Measurements from ENCODE around the gene LOXHD1. TPM values are rescaled to one million over a fixed set of nuclear protein-coding genes. Genes with fewer than 3 reads are reported as not detected.

The LOXHD1 gene
- total RNA-seq, 1 donor from 2014 or later = not detected

- Mint-ChIP-seq H3K36me3 (ENCODE audit: low read depth) (peaks cover 45% of the 10 kb centered on the region), H3K4me3 (no peak overlapping the region), H3K9me3 (no peaks in the 10 kb centered on the region), H3K27me3 (ENCODE audit: low read depth) (no peaks in the 10 kb centered on the region), H3K27ac (ENCODE audit: unreplicated experiment) (peak overlapping the region; percentile 87), H3K4me1 (no peaks in the 10 kb centered on the region)
- TF ChIP-seq, protein P1, sequence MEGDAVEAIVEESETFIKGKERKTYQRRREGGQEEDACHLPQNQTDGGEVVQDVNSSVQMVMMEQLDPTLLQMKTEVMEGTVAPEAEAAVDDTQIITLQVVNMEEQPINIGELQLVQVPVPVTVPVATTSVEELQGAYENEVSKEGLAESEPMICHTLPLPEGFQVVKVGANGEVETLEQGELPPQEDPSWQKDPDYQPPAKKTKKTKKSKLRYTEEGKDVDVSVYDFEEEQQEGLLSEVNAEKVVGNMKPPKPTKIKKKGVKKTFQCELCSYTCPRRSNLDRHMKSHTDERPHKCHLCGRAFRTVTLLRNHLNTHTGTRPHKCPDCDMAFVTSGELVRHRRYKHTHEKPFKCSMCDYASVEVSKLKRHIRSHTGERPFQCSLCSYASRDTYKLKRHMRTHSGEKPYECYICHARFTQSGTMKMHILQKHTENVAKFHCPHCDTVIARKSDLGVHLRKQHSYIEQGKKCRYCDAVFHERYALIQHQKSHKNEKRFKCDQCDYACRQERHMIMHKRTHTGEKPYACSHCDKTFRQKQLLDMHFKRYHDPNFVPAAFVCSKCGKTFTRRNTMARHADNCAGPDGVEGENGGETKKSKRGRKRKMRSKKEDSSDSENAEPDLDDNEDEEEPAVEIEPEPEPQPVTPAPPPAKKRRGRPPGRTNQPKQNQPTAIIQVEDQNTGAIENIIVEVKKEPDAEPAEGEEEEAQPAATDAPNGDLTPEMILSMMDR (conservative IDR thresholded peaks at IDR 0.05) = no peak
- DNase-seq (ENCODE audit: low read depth, low spot score) = no peak
Observed at GRCh38 chr18:46447323-46447722, 209.7 kb downstream of the LOXHD1 start.

DNA sequence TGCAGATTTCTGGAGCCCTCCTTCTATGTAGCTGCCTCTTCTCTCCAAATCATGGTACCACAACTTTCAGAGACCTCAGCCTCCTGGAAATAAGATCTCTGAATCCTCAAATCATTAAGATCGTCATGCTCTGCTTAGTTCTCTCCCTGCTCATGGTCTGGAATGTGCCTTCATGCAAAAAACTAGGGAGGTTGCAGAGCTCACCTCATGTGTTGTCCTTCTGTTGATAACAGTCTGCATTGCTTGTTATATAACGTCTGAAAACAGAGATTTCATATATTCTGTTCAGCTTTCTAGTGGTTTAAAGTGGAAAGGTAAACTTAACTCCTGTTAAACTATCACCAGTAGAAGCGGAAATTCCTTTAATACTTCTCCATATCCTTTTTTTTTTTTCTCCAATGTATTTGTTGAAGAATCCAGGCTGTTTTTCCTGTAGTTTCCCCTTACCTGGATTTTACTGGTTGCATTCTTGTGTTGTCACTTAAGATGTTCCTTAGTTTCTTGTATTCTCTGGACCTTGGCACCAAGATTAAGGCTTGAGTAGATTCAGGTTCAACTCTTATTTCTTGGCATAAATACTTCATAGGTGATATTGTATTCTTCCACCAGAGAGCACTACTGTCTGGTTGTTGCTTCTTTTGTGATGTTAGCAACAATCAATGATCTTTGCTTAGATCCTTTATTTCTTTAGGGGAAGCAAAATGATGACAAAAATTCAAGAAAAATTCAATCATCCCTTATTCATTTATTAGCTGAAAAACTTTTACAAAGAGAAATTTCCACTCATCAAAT, 211.3 kb downstream of the LOXHD1 start:
- H3K9me3 Mint-ChIP-seq = peaks cover 3% of the 10 kb centered on the region
- no peak overlapping the region for H3K27ac Mint-ChIP-seq (ENCODE audit: unreplicated experiment)
- no peaks in the 10 kb centered on the region for H3K27me3 Mint-ChIP-seq (ENCODE audit: low read depth)
- DNase-seq (ENCODE audit: low read depth, low spot score) = no peak
- H3K4me3 Mint-ChIP-seq = no peak overlapping the region
- TF ChIP-seq, protein P1 (conservative IDR thresholded peaks at IDR 0.05) = no peak
- peaks cover 44% of the 10 kb centered on the region for H3K36me3 Mint-ChIP-seq (ENCODE audit: low read depth)
- H3K4me1 Mint-ChIP-seq = no peaks in the 10 kb centered on the region

DNA sequence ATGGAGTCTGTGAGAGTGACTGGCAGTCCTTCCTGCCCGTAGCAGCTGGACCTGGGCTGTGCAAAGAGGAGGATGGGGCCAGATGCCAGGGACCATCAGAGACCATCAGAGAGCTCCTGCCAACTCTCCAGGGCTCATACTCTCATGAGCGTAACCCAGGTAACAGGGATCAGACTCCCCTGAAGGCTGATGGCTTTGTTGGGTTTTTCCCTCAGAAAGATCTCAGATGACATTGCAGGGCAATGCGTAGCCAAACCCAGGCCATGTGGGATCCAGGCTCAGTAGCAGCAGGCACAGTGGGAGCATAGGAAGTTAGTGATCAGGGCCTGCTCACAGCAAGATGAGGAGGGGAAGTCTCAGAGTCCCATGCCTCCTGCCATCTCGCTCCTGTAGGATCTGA, 218.0 kb downstream of the LOXHD1 start:
- no peak for DNase-seq (ENCODE audit: low read depth, low spot score)

GRCh38 chr18:46437061-46437460, 220.0 kb downstream of the LOXHD1 start:
- peaks cover under 1% of the 10 kb centered on the region for H3K9me3 Mint-ChIP-seq
- peaks cover 8% of the 10 kb centered on the region for H3K36me3 Mint-ChIP-seq (ENCODE audit: low read depth)
- no peak overlapping the region for H3K4me3 Mint-ChIP-seq
- TF ChIP-seq, protein P1 (conservative IDR thresholded peaks at IDR 0.05) = no peak
- no peak for DNase-seq (ENCODE audit: low read depth, low spot score)
- no peaks in the 10 kb centered on the region for H3K27me3 Mint-ChIP-seq (ENCODE audit: low read depth)
- peak overlapping the region; percentile 19 for H3K27ac Mint-ChIP-seq (ENCODE audit: unreplicated experiment)
- H3K4me1 Mint-ChIP-seq = peaks cover 11% of the 10 kb centered on the region

More for the DNA sequence above, 218.0 kb downstream of the LOXHD1 start:
- peaks cover 22% of the 10 kb centered on the region for H3K36me3 Mint-ChIP-seq (ENCODE audit: low read depth)
- H3K27ac Mint-ChIP-seq (ENCODE audit: unreplicated experiment) = peak overlapping the region; percentile 43
- no peak overlapping the region for H3K4me3 Mint-ChIP-seq
- TF ChIP-seq, protein P1 (conservative IDR thresholded peaks at IDR 0.05) = no peak
- peaks cover 11% of the 10 kb centered on the region for H3K4me1 Mint-ChIP-seq
- H3K9me3 Mint-ChIP-seq = peaks cover 3% of the 10 kb centered on the region
- H3K27me3 Mint-ChIP-seq (ENCODE audit: low read depth) = no peaks in the 10 kb centered on the region

- no peaks in the 10 kb centered on the region for H3K9me3 Mint-ChIP-seq
Observed at GRCh38 chr18:46436621-46437020, 220.4 kb downstream of the LOXHD1 start.

More at GRCh38 chr18:46436621-46437020, 220.4 kb downstream of the LOXHD1 start:
- Mint-ChIP-seq H3K4me1 (peaks cover 16% of the 10 kb centered on the region), H3K4me3 (no peak overlapping the region), H3K27ac (ENCODE audit: unreplicated experiment) (peak overlapping the region; percentile 19), H3K36me3 (ENCODE audit: low read depth) (peaks cover 7% of the 10 kb centered on the region), H3K27me3 (ENCODE audit: low read depth) (no peaks in the 10 kb centered on the region)
- TF ChIP-seq, protein P1 (conservative IDR thresholded peaks at IDR 0.05) = no peak
- no peak for DNase-seq (ENCODE audit: low read depth, low spot score)

All from neural crest cell (in vitro differentiated cells).